Vagina (tissue), 2 donors: ENCODE results near the gene IL11. TPM values are rescaled to one million over a fixed set of nuclear protein-coding genes. Genes with fewer than 3 reads are reported as not detected.

Experiments used
- DNase-seq, 2 donors: peaks; one replicate each; pipeline ENCODE4 v3.0.0-alpha.2; 2017; ENCODE audit errors: extremely low spot score in 2 of 2
- H3K27ac ChIP-seq: fragments of 200-600 bp; sonication (generic); one replicate; pipeline ENCODE4 v1.5.1; 2019
- H3K27me3 ChIP-seq: fragments of 200-600 bp; sonication (generic); one replicate; pipeline ENCODE4 v1.5.1; 2019
- H3K36me3 ChIP-seq, 2 donors: fragments of 200-600 bp; sonication (generic); one replicate each; pipeline ENCODE4 v1.5.1; 2017 to 2019
- H3K4me1 ChIP-seq: fragments of 200-600 bp; sonication (generic); one replicate; pipeline ENCODE4 v1.5.1; 2019
- H3K4me3 ChIP-seq, 2 donors: fragments of 200-600 bp; sonication (generic); 1 replicate in 1 of 2; 2 replicates in 1 of 2; pipeline ENCODE4 v1.5.1; 2016 to 2019
- H3K9me3 ChIP-seq: fragments of 200-600 bp; sonication (generic); one replicate; pipeline ENCODE4 v1.5.1; 2019
- POLR2A ChIP-seq, 2 donors: fragments of 450-650 bp; IDR thresholded peaks; one replicate each; pipeline ENCODE4 v1.6.1; 2017; ENCODE audit warnings: antibody characterized with exemption in 2 of 2, mild to moderate bottlenecking in 2 of 2, moderate library complexity in 2 of 2
- POLR2AphosphoS5 ChIP-seq, 2 donors: sonication (generic); formaldehyde crosslinking; IDR thresholded peaks; one replicate each; pipeline ENCODE4 v1.9.0; 2017; ENCODE audit warnings: antibody characterized with exemption in 2 of 2, mild to moderate bottlenecking in 2 of 2, low read depth in 1 of 2; ENCODE audit not compliant: insufficient read depth in 1 of 2
- intact Hi-C: fragments of 100-400 bp; cut with DNase I; formaldehyde crosslinking; loops from one replicate; pipeline ENCODE4 v1.15.1; 2023
- total RNA-seq: library from RNA; depleted of rRNA; stranded (reverse); fragments of >200 nt; gene quantifications from one replicate; pipeline ENCODE4 v1.2.3, GENCODE V29; 2016
- TF ChIP-seq, protein P1 (sequence below), 3 experiments: fragments of 450-650 bp in 2 of 3; fragments of 200-600 bp in 1 of 3; sonication (generic) in 1 of 3; IDR thresholded peaks; one replicate each; pipeline ENCODE4 v1.5.1; 2017 to 2019; ENCODE audit warnings: antibody characterized with exemption in 3 of 3, mild to moderate bottlenecking in 2 of 3, moderate library complexity in 2 of 3

Gene IL11
- total RNA-seq, 1 donor from 2014 or later: not detected

DNA sequence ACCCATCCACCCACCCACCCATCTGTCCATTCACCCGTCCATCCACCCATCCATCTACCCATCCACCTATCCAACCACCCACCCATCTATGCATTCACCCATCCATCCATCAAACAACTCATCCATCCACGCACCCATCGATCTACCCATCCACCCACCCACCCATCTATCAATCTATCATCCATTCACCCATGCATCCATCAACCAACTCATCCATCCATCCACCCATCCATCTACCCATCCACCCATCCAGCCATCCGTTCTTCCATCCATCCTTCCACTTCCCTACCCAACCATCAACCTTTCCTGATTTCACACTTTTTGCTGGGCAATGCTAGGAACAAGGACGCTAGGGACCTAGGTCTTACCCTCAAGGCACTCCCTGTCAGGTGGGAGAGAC lies 11.8 kb upstream of the IL11 start:
- intact Hi-C loops: no loop called here
- no peak for DNase-seq
- Histone ChIP-seq H3K27me3 (no peaks in the 10 kb centered on the region), H3K4me3 (no peak overlapping the region), H3K27ac (no peak overlapping the region), H3K9me3 (no peaks in the 10 kb centered on the region), H3K36me3 (peaks cover 0 to under 1% of the 10 kb centered on the region in 2 donors), H3K4me1 (peaks cover 27% of the 10 kb centered on the region)
- TF ChIP-seq POLR2AphosphoS5 (IDR thresholded peaks at IDR 0.05; ENCODE audit: insufficient read depth in 1 of 2, low read depth in 1 of 2): no peak
- TF ChIP-seq, protein P1, sequence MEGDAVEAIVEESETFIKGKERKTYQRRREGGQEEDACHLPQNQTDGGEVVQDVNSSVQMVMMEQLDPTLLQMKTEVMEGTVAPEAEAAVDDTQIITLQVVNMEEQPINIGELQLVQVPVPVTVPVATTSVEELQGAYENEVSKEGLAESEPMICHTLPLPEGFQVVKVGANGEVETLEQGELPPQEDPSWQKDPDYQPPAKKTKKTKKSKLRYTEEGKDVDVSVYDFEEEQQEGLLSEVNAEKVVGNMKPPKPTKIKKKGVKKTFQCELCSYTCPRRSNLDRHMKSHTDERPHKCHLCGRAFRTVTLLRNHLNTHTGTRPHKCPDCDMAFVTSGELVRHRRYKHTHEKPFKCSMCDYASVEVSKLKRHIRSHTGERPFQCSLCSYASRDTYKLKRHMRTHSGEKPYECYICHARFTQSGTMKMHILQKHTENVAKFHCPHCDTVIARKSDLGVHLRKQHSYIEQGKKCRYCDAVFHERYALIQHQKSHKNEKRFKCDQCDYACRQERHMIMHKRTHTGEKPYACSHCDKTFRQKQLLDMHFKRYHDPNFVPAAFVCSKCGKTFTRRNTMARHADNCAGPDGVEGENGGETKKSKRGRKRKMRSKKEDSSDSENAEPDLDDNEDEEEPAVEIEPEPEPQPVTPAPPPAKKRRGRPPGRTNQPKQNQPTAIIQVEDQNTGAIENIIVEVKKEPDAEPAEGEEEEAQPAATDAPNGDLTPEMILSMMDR (IDR thresholded peaks at IDR 0.05): no peak

DNA sequence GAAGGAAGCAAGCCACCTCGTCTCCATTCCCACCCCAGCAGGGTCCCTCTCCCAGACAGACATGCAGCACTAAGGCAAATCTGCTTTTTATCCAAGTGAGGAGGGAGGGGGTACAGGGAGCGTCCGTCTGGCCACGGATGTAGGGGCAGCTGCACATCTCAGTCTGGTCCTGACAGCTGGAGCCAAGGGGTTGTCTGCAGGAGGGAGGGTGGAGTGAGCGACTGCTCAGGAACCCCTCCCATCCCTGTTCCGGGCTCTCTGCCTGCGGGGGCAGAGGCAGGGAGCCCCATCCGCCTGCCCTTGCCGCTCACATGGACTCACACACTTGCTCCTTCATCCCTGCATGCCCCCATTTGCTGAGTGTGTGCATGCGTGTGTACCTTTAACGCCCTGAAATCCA lies 8.9 kb upstream of the IL11 start:
- H3K9me3 ChIP-seq: no peaks in the 10 kb centered on the region
- H3K27me3 ChIP-seq: no peaks in the 10 kb centered on the region
- peaks cover 13% of the 10 kb centered on the region for H3K4me1 ChIP-seq
- H3K36me3 ChIP-seq: no peaks in the 10 kb centered on the region
- no peak overlapping the region for H3K4me3 ChIP-seq
- H3K27ac ChIP-seq: no peak overlapping the region
- intact Hi-C loops: loop anchor here (10.0 kb wide), 1 partner anchor 74 kb away; no protein-coding TSS in a partner anchor
- no peak for DNase-seq
- TF ChIP-seq POLR2AphosphoS5 (IDR thresholded peaks at IDR 0.05; ENCODE audit: insufficient read depth in 1 of 2, low read depth in 1 of 2): no peak
- TF ChIP-seq, protein P1 (IDR thresholded peaks at IDR 0.05): no peak
- no peak for TF ChIP-seq POLR2A (IDR thresholded peaks at IDR 0.05)

DNA sequence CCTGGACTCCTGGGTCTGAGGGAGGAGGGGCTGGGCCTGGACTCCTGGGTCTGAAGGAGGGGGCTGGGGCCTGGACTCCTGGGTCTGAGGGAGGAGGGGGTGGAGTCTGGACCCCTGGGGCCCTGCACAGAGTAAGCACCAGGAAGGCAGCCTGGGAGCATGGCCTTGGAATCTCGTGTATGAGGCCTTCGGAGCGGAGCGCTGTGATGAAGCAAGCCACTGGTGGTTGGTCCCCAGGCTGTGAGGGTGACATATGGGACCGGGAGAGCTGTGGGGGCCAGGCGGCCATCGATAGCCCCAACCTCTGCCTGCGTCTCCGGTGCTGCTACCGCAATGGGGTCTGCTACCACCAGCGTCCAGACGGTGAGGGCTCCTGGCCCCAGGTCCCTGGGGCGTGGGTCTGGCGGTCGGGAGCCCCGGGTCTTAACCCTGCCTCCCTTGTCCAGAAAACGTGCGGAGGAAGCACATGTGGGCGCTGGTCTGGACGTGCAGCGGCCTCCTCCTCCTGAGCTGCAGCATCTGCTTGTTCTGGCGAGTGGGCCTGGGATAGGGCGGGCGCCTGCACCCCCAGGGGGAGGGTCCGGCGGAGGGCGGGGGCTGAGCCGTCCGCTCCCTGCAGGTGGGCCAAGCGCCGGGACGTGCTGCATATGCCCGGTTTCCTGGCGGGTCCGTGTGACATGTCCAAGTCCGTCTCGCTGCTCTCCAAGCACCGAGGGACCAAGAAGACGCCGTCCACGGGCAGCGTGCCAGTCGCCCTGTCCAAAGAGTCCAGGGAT lies 7.3 kb upstream of the IL11 start:
- no peaks in the 10 kb centered on the region for H3K36me3 ChIP-seq
- no peak overlapping the region for H3K4me3 ChIP-seq
- no peak for DNase-seq
- intact Hi-C loops: loop anchor here (10.0 kb wide), 1 partner anchor 73 kb away; no protein-coding TSS in a partner anchor
- H3K27ac ChIP-seq: no peak overlapping the region
- H3K9me3 ChIP-seq: no peaks in the 10 kb centered on the region
- H3K4me1 ChIP-seq: peaks cover 8% of the 10 kb centered on the region
- no peaks in the 10 kb centered on the region for H3K27me3 ChIP-seq
- no peak for TF ChIP-seq POLR2AphosphoS5 (IDR thresholded peaks at IDR 0.05; ENCODE audit: insufficient read depth in 1 of 2, low read depth in 1 of 2)
- TF ChIP-seq, protein P1 (IDR thresholded peaks at IDR 0.05): no peak
- no peak for TF ChIP-seq POLR2A (IDR thresholded peaks at IDR 0.05)

DNA sequence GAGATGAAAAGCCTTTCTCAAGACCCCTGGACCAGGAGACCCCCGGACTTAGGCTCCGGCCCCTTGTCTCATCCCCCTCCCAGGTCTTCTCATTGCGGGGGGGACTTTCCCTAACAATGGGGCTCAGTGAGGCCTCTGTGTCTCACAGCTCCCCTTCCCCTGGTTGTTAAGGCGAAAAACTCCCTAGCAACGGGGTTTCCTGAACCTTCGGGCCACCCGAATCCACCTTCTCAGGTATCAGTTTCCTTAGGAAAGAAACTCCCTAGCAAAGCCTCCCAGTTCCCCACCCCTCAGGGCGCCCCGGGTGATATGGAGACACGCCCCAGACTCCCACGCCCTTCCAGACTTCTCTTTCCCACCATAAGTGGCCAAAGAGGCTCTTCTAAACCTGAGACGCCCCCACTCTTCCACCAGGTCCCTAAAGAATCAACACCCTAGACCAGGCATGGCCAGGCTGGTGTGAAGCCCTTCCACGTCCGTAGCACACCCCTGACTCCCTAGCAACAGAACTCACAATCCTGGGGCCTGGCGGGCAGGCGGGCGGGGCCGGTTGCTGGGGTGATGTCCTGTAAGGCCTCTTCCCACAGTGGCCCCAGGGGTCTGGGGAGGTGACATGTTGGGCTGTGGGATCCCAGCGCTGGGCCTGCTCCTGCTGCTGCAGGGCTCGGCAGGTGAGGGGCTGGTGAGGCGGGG lies 6.1 kb upstream of the IL11 start, which contains the start of gene TMEM190:
TSS of gene TMEM190 (plus strand) at position 586 of the 693 bp plus-strand sequence. CDS start at position 614, 28 bp downstream.
- no peak for TF ChIP-seq POLR2A (IDR thresholded peaks at IDR 0.05)
- TF ChIP-seq, protein P1 (IDR thresholded peaks at IDR 0.05): no peak
- TF ChIP-seq POLR2AphosphoS5 (IDR thresholded peaks at IDR 0.05; ENCODE audit: insufficient read depth in 1 of 2, low read depth in 1 of 2): no peak
- no peaks in the 10 kb centered on the region for H3K36me3 ChIP-seq
- peaks cover 8% of the 10 kb centered on the region for H3K4me1 ChIP-seq
- intact Hi-C loops: loop anchor here (10.0 kb wide), 1 partner anchor 72 kb away; no protein-coding TSS in a partner anchor
- H3K27me3 ChIP-seq: no peaks in the 10 kb centered on the region
- no peak within 1 kb of the TSS for H3K4me3 ChIP-seq
- H3K27ac ChIP-seq: no peak within 1 kb of the TSS
- no peak for DNase-seq
- no peaks in the 10 kb centered on the region for H3K9me3 ChIP-seq
